ENCODE measurements around the gene UTP15.

Gene UTP15

DNA sequence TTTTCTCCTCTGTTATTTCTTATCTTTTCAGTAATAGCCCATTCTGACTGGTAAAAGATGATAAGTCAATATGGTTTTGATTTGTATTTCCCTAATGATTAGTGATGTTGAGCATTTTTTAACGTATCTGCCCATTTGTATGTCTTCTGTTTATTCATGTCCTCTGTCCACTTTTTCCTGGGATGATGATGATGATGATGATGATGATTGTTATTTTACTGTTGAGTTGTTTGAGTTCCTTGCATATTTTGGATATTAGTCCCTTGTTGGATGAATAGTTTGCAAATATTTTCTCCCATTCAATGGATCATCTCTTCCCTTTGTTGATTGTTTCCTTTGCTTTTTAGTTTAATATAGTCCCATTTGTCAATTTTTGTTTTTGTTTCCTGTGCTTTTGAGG, 27.0 kb downstream of the UTP15 start:
- H3K9ac ChIP-seq (ENCODE audit: low read depth, low read length), result no peak overlapping the region
- no peaks in the 10 kb centered on the region for H3K4me1 ChIP-seq (ENCODE audit: insufficient read depth, low read length)
- no peaks in the 10 kb centered on the region for H3K9me3 ChIP-seq (ENCODE audit: control insufficient read depth, insufficient read depth, low read length)

DNA sequence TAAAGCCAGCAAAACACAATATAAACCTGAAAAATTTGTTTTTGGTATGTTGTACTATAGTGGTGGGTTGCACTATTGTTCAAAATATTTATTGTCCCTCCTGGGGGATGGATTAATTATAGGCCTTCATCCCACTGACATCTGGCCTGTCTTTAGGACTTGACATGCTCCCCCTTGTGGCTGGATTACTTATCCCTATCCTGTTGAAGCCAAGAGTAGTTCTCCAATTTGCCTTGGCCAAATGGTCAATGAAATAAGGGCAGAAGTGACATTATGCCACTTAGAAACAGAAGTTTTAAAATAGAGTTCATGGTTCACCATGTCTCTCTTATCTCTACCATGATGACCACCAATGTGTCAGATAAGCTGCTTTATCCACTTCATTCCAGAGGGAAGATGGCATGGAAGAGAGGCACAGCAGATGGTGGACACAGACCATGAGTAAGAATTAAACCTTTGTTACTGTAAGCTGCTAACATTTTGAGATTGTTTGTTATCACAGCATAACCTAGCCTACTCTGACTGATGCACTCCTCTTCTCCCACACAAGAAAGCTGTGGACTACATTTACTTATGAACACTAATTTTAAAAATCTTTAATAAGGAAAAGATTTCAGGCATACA, 31.3 kb downstream of the UTP15 start:
- Histone ChIP-seq H3K4me1 (ENCODE audit: insufficient read depth, low read length) (no peaks in the 10 kb centered on the region), H3K36me3 (ENCODE audit: insufficient read depth, low read length) (no peaks in the 10 kb centered on the region), H3K9me3 (ENCODE audit: control insufficient read depth, insufficient read depth, low read length) (no peaks in the 10 kb centered on the region), H3K9ac (ENCODE audit: low read depth, low read length) (no peak overlapping the region)

More for the DNA sequence above, 27.0 kb downstream of the UTP15 start:
- H3K36me3 ChIP-seq (ENCODE audit: insufficient read depth, low read length), result no peaks in the 10 kb centered on the region

DNA sequence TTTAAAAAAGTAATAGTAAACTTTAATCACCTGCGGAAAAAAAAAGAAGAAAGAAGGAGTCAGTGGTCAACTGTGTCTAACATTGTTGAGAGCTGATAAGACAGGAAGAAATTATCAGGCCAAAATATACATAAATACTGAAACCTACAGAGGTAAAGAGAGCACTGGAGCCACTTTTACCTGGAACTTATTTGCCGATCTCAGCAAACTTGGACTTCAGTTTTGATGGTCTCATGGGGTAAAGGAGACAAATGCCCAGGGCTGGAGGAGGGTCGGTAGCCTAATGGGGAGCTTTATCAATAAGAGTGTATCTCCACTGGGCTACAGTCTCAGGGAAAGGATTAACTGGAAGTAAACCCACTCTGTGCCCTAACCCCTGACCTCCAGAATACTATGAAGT, 33.8 kb downstream of the UTP15 start:
- H3K4me1 ChIP-seq (ENCODE audit: insufficient read depth, low read length), result no peaks in the 10 kb centered on the region
- H3K36me3 ChIP-seq (ENCODE audit: insufficient read depth, low read length), result no peaks in the 10 kb centered on the region

DNA sequence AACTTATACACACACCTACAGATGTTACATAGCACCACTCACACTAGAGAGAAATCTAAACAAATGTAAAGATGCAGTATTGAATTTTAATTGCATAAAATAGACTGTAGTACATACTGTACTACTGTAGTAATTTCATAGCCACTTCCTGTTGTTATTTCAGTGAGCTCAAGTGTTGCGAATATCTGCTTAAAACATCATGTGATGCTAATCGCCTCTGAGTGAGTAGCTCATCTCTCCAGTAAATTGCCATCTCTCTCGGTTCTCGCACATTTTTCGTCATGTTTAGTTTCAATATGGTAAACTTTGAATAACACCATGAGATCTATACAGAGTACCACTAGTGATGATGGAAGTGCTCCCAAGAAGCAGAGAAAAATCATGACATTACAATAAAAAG, 38.5 kb downstream of the UTP15 start:
- Histone ChIP-seq H3K9me3 (ENCODE audit: control insufficient read depth, insufficient read depth, low read length) (no peaks in the 10 kb centered on the region), H3K9ac (ENCODE audit: low read depth, low read length) (no peak overlapping the region), H3K36me3 (ENCODE audit: insufficient read depth, low read length) (no peaks in the 10 kb centered on the region), H3K4me1 (ENCODE audit: insufficient read depth, low read length) (no peaks in the 10 kb centered on the region)

More for the DNA sequence above, 33.8 kb downstream of the UTP15 start:
- no peak overlapping the region for H3K9ac ChIP-seq (ENCODE audit: low read depth, low read length)
- no peaks in the 10 kb centered on the region for H3K9me3 ChIP-seq (ENCODE audit: control insufficient read depth, insufficient read depth, low read length)

DNA sequence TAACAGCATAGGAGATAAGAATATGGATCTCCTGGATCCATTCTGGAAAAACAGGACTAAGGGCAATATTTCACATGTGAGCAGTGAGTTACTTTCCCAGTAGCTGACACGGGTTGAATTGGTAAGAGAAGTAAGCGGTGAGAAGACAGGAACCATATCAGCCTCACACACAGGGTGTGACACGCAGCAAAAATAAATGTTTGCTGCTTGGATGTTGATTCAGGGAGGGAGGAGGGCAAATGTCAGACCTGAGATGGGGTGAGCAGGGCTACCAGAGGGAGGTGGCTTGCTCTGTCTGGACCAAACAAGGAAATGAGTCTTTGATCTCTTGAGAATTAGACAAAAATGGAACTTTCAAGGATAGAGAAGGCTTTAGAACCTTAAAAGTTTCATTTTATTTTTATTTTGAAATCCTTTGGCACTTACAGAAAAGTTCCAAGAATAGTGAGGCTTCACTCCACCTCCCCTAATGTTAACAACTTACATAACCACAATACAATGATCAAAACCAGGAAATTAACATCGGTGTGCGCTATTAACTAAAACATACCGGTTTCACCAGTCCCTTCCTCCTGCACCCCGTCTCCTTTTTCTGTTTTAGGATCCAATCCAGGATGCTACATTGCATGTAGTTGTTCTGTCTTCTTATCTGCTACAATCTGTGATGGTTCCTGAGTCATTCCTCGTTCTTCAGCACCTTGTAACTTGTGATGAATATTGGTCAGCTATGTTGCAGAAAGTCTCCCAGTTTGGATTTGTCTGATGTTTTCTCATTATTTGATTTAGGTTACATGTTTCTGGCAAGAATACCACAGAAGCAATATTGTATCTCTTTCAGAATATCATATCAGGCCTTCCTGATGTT, 39.9 kb downstream of the UTP15 start:
- Histone ChIP-seq H3K9me3 (ENCODE audit: control insufficient read depth, insufficient read depth, low read length) (no peaks in the 10 kb centered on the region), H3K4me1 (ENCODE audit: insufficient read depth, low read length) (no peaks in the 10 kb centered on the region), H3K36me3 (ENCODE audit: insufficient read depth, low read length) (no peaks in the 10 kb centered on the region), H3K9ac (ENCODE audit: low read depth, low read length) (no peak overlapping the region)

DNA sequence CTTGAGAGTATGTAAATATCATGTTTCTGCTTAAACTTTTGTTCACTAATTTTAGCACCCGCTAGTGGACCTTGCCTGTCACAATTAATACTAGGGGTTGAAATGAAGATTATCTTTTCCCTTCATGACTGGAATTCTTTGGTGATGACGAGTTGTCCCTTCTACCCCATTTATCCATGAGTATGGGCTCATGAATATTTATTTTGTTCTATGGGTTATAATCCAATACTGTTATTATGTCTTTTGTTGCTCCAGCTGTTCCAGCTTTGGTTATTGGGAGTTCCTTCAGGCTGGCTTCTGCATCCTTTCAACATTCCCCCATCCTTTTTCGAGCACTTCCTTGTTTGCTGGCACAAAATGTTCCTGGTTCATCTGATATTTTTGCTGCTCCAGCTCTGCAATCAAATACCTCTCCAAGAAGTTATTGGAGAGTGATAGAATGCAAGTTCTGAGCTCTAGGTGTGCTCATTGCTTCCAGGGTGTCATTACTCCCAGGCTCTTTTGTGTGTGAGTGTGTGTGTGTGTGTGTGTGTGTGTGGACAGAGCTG, 40.7 kb downstream of the UTP15 start:
- no peak overlapping the region for H3K9ac ChIP-seq (ENCODE audit: low read depth, low read length)
- no peaks in the 10 kb centered on the region for H3K36me3 ChIP-seq (ENCODE audit: insufficient read depth, low read length)

DNA sequence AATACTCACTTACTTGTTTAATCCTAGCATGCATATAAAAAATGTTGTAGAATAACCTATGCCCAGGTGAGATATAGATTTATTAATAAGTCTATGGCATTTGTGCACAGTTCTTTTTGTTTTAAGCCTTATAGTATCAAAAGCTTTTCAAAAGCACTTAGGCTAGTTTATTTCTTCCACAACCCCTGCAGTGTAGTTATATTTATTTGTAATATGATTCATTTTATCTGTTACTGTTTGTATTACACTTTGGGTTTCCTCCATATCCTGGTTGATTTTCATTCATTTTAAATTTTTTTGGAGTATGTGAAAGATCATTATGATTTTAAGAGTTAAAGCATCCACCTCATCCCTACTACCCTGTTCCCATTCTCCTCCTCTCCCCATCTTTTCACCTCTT, 41.7 kb downstream of the UTP15 start:
- H3K36me3 ChIP-seq (ENCODE audit: insufficient read depth, low read length), result no peaks in the 10 kb centered on the region
- no peaks in the 10 kb centered on the region for H3K4me1 ChIP-seq (ENCODE audit: insufficient read depth, low read length)
- H3K9ac ChIP-seq (ENCODE audit: low read depth, low read length), result no peak overlapping the region
- no peaks in the 10 kb centered on the region for H3K9me3 ChIP-seq (ENCODE audit: control insufficient read depth, insufficient read depth, low read length)

More for the DNA sequence above, 40.7 kb downstream of the UTP15 start:
- no peaks in the 10 kb centered on the region for H3K9me3 ChIP-seq (ENCODE audit: control insufficient read depth, insufficient read depth, low read length)
- H3K4me1 ChIP-seq (ENCODE audit: insufficient read depth, low read length), result no peaks in the 10 kb centered on the region

DNA sequence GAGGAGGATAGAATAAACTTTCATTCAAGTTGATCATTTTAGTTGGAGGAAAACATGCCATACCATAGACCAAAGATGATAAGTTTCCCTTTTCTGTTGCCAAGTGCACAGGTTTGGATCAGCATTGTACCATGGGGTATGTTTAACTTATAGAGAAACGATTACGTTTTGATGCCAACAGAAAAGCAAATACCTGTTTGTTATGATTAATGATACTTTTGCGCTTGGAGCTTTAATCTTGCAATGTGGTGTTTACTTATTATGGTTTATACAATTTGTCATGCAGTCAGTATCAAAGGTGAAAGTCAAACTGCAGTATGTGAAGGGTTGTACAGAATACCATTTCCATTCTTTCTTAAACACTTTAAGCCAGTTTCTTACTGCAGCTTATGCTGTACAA, 47.3 kb downstream of the UTP15 start:
- Histone ChIP-seq H3K9ac (ENCODE audit: low read depth, low read length) (no peak overlapping the region), H3K36me3 (ENCODE audit: insufficient read depth, low read length) (no peaks in the 10 kb centered on the region), H3K4me1 (ENCODE audit: insufficient read depth, low read length) (no peaks in the 10 kb centered on the region), H3K9me3 (ENCODE audit: control insufficient read depth, insufficient read depth, low read length) (no peaks in the 10 kb centered on the region)

DNA sequence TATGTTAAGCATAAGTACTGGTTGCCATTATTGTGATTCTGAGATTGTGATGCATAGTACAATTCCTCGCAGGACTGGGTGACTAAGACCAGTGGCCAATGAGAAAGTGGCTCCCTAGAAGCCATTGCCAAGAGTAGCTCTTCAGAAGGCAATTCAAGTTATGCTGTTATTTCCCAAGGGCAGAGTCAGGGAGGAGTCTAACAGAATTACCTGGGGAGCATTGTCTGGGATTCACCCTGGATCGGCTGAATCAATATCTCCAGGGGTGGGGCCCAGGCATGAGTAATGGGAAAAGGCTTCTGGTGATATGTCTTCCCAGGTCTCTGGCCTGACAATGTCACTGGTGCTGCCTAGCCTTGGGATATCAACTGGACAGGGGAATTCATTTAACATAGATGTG, 49.5 kb downstream of the UTP15 start:
- Histone ChIP-seq H3K9me3 (ENCODE audit: control insufficient read depth, insufficient read depth, low read length) (no peaks in the 10 kb centered on the region), H3K9ac (ENCODE audit: low read depth, low read length) (no peak overlapping the region), H3K4me1 (ENCODE audit: insufficient read depth, low read length) (no peaks in the 10 kb centered on the region), H3K36me3 (ENCODE audit: insufficient read depth, low read length) (no peaks in the 10 kb centered on the region)

DNA sequence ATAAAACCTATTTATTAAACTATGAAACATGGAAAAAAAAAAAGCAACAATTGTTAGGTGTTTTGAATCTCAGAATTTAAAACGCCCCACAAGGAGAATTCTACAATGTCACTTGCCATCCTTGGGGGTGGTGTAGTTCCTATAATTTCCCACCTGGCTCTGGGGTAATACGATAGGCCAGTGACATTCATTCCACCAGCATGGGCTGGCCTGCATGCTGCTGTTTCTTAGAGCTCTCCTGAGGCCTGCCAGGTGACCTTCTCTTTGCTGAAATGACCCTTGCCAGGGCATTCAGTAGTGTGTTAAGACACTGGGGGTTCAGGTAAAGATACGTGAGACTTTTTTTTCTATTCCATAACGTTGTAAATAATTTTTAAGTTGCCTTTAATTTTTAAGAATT, 50.4 kb downstream of the UTP15 start:
- H3K9ac ChIP-seq (ENCODE audit: low read depth, low read length), result no peak overlapping the region
- no peaks in the 10 kb centered on the region for H3K36me3 ChIP-seq (ENCODE audit: insufficient read depth, low read length)
- no peaks in the 10 kb centered on the region for H3K4me1 ChIP-seq (ENCODE audit: insufficient read depth, low read length)
- no peaks in the 10 kb centered on the region for H3K9me3 ChIP-seq (ENCODE audit: control insufficient read depth, insufficient read depth, low read length)

DNA sequence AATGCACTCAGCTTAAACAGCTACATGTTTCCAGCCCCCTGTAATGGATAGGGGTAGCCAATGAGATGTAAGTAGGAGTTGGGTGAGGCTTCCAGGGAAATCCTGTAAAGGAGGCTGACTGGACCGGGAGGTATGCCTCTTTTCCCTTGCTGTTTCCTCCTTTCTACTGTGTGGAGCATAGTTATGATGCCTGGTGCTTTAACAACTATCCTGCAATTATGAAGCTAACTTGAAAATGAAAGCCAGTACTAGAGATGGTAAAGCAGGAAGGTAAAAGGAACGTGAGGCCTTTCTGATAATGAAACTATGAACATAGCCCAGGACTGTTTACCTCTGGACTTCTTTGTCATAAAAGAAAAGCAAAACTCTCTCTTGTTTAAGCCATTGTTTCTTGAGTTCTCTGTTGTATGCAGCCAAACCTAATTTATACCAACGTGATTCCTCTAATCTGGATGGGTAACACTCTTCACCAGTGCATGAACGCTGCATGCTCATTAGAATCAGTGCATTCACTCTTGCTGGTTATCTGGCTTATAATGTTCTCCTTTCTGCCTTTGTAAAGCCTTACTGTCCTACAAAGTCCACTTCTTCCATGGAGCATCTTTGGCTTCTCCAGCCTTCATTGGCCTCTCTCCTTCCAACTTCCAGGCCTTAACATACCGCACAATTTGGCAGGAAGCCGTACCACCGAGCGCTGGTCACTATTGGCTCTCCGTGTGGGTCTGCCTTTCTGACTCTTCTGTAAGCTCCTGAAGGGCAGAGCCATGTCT, 52.2 kb downstream of the UTP15 start:
- Histone ChIP-seq H3K9ac (ENCODE audit: low read depth, low read length) (no peak overlapping the region), H3K4me1 (ENCODE audit: insufficient read depth, low read length) (peaks cover 4% of the 10 kb centered on the region; the same call in 1 of the 2 replicates), H3K36me3 (ENCODE audit: insufficient read depth, low read length) (no peaks in the 10 kb centered on the region), H3K9me3 (ENCODE audit: control insufficient read depth, insufficient read depth, low read length) (no peaks in the 10 kb centered on the region)

DNA sequence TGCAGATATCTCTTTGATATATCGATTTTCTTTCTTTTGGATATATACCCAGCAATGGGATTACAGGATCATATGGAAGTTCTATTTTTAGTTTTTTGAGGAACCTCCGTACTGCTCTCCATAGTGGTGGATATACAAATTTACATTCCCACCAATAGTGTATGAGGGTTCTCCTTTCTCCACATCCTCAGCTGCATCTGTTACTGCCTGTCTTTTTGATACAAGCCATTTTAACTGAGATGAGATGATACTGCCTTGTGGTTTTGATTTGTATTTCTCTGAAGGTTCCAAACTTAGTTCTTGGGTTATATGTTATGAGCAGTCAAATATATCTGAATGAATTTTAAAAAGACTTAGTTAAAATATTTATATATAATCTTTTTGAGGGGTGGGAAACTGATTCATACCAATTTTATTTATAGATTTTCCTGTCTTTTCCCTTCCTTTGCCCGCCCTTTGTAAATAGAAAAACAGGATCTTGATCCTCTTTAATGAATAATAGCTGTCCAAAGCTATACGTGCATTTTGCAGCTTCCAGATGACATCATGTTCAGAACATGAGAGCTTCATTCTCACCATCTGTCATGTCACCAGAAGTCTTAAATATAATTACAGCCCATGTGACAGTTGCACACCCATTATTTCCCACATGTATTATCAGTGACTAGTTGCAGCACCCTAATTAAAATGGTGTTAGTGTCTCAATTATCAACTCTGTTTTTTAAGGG, 54.2 kb downstream of the UTP15 start:
- no peaks in the 10 kb centered on the region for H3K9me3 ChIP-seq (ENCODE audit: control insufficient read depth, insufficient read depth, low read length)
- no peak overlapping the region for H3K9ac ChIP-seq (ENCODE audit: low read depth, low read length)
- H3K36me3 ChIP-seq (ENCODE audit: insufficient read depth, low read length), result no peaks in the 10 kb centered on the region
- peaks cover 7% of the 10 kb centered on the region; the same call in 1 of the 2 replicates for H3K4me1 ChIP-seq (ENCODE audit: insufficient read depth, low read length)

DNA sequence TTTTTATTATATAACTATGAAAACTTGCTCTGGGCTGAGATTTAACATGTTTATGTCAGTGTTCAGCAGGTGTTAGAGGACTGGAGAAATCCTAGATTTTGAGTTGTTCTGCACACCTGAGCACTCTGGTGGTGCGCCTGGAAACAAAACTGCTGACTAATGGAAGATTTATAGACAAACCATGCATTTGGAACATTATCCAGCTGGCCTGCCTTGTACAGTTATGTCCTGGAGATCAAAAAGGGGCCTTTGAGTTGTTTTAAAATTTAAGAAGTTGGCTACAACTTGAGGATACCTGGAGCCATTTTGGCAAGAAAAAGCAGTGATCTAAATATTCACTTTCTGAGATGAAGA, 54.8 kb downstream of the UTP15 start:
- H3K36me3 ChIP-seq (ENCODE audit: insufficient read depth, low read length), result no peaks in the 10 kb centered on the region
- H3K9me3 ChIP-seq (ENCODE audit: control insufficient read depth, insufficient read depth, low read length), result no peaks in the 10 kb centered on the region
- H3K9ac ChIP-seq (ENCODE audit: low read depth, low read length), result no peak overlapping the region
- peaks cover 13% of the 10 kb centered on the region; the same call in 1 of the 2 replicates for H3K4me1 ChIP-seq (ENCODE audit: insufficient read depth, low read length)

DNA sequence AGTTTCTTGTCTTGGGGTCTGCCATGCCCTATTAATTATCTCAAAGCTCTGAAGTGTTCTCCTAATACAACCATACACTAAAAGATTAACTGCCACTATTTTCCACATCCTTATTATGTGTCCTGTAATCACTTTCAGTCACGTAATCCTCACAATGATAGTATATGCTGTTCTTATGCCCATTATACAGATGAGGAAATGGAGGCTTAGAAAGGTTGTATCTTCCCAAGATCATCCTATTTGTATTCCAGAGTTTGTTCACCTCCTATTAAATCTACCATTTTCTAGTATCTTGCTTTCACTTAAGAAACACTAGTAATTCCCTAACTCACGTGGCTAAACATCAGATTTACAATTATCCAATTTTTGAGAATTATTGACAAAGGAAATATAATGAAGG, 57.5 kb downstream of the UTP15 start:
- H3K9me3 ChIP-seq (ENCODE audit: control insufficient read depth, insufficient read depth, low read length), result no peaks in the 10 kb centered on the region
- H3K9ac ChIP-seq (ENCODE audit: low read depth, low read length), result no peak overlapping the region
- H3K4me1 ChIP-seq (ENCODE audit: insufficient read depth, low read length), result peaks cover 14% of the 10 kb centered on the region; the same call in 1 of the 2 replicates
- H3K36me3 ChIP-seq (ENCODE audit: insufficient read depth, low read length), result no peaks in the 10 kb centered on the region
